ENCODE data around the gene ANOS1. TPM values are rescaled to one million over a fixed set of nuclear protein-coding genes. Genes with fewer than 3 reads are reported as not detected.

The ANOS1 gene
- total RNA-seq, 1 experiment from 2014 or later, result 0.91 TPM

- TF ChIP-seq, protein P1, sequence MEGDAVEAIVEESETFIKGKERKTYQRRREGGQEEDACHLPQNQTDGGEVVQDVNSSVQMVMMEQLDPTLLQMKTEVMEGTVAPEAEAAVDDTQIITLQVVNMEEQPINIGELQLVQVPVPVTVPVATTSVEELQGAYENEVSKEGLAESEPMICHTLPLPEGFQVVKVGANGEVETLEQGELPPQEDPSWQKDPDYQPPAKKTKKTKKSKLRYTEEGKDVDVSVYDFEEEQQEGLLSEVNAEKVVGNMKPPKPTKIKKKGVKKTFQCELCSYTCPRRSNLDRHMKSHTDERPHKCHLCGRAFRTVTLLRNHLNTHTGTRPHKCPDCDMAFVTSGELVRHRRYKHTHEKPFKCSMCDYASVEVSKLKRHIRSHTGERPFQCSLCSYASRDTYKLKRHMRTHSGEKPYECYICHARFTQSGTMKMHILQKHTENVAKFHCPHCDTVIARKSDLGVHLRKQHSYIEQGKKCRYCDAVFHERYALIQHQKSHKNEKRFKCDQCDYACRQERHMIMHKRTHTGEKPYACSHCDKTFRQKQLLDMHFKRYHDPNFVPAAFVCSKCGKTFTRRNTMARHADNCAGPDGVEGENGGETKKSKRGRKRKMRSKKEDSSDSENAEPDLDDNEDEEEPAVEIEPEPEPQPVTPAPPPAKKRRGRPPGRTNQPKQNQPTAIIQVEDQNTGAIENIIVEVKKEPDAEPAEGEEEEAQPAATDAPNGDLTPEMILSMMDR (IDR thresholded peaks at IDR 0.05; ENCODE audit: insufficient read depth in 1 of 2, low read depth in 1 of 2, low read length in 1 of 2, severe bottlenecking in 1 of 2, unreplicated experiment in 1 of 2), result no peak
- Mint-ChIP-seq H3K27ac (ENCODE audit: unreplicated experiment) (no peak overlapping the region), H3K4me1 (ENCODE audit: low read depth, unreplicated experiment) (no peaks in the 10 kb centered on the region), H3K4me3 (ENCODE audit: unreplicated experiment) (no peak overlapping the region), H3K27me3 (ENCODE audit: insufficient read depth, unreplicated experiment) (peaks cover 5% of the 10 kb centered on the region), H3K9me3 (ENCODE audit: unreplicated experiment) (no peaks in the 10 kb centered on the region), H3K36me3 (ENCODE audit: insufficient read depth, unreplicated experiment) (no peaks in the 10 kb centered on the region)
- no peak overlapping the region for H3K4me3 ChIP-seq (ENCODE audit: low read depth, low read length)
- BruUV-seq (replicated peaks), result no TSS peak
- ChIA-PET POLR2A (no interaction called here), CTCF (no interaction called here)
- no peaks in the 10 kb centered on the region for H3K27me3 ChIP-seq (replicated peaks; ENCODE audit: control insufficient read depth, insufficient read depth, low read length)
- no peaks in the 10 kb centered on the region for H3K4me1 ChIP-seq
- DNase-seq, result no peak
- intact Hi-C loops (cut with micrococcal nuclease; ENCODE audit: unreplicated experiment), result no loop called here
- H3K36me3 ChIP-seq (ENCODE audit: control insufficient read depth, insufficient read depth, low read length), result no peaks in the 10 kb centered on the region
- no peaks in the 10 kb centered on the region for H3K9me3 ChIP-seq
Observed at GRCh38 chrX:8720136-8720535, 11.8 kb downstream of the ANOS1 start.

DNA sequence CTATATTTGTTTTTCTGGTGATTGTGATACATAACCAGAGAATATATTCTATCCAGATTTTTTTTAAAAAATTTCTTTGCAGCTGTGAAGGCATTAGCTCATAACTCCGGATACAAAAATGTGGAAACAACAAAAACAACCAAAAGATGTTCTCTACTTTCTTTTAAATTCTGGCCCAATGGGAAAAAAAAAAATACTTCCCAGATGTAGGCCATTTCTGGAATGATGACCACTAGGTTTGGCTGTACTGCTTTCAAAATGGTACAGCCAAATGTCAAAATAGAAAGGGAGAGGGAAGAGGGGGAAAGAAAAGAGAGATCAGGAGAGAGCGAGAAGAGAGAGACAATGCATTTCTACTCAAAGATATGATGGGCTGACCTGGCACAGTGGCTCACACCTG is 14.6 kb downstream of the ANOS1 start:
- Histone ChIP-seq H3K36me3 (ENCODE audit: control insufficient read depth, insufficient read depth, low read length) (no peaks in the 10 kb centered on the region), H3K4me3 (ENCODE audit: low read depth, low read length) (no peak overlapping the region), H3K27me3 (replicated peaks; ENCODE audit: control insufficient read depth, insufficient read depth, low read length) (no peaks in the 10 kb centered on the region), H3K9me3 (no peaks in the 10 kb centered on the region), H3K4me1 (no peaks in the 10 kb centered on the region)
- intact Hi-C loops (cut with micrococcal nuclease; ENCODE audit: unreplicated experiment), result no loop called here
- no TSS peak for BruUV-seq (replicated peaks)
- Mint-ChIP-seq H3K36me3 (ENCODE audit: insufficient read depth, unreplicated experiment) (no peaks in the 10 kb centered on the region), H3K27ac (ENCODE audit: unreplicated experiment) (no peak overlapping the region), H3K9me3 (ENCODE audit: unreplicated experiment) (no peaks in the 10 kb centered on the region), H3K4me1 (ENCODE audit: low read depth, unreplicated experiment) (no peaks in the 10 kb centered on the region), H3K4me3 (ENCODE audit: unreplicated experiment) (no peak overlapping the region), H3K27me3 (ENCODE audit: insufficient read depth, unreplicated experiment) (peaks cover 7% of the 10 kb centered on the region)
- DNase-seq, result no peak
- TF ChIP-seq, protein P1 (IDR thresholded peaks at IDR 0.05; ENCODE audit: insufficient read depth in 1 of 2, low read depth in 1 of 2, low read length in 1 of 2, severe bottlenecking in 1 of 2, unreplicated experiment in 1 of 2), result no peak
- CTCF ChIA-PET, result no interaction called here
- POLR2A ChIA-PET, result no interaction called here

- Mint-ChIP-seq H3K4me3 (ENCODE audit: unreplicated experiment) (no peak overlapping the region), H3K36me3 (ENCODE audit: insufficient read depth, unreplicated experiment) (no peaks in the 10 kb centered on the region), H3K27ac (ENCODE audit: unreplicated experiment) (no peak overlapping the region), H3K27me3 (ENCODE audit: insufficient read depth, unreplicated experiment) (peaks cover 7% of the 10 kb centered on the region), H3K9me3 (ENCODE audit: unreplicated experiment) (no peaks in the 10 kb centered on the region), H3K4me1 (ENCODE audit: low read depth, unreplicated experiment) (no peaks in the 10 kb centered on the region)
- Histone ChIP-seq H3K9me3 (no peaks in the 10 kb centered on the region), H3K36me3 (ENCODE audit: control insufficient read depth, insufficient read depth, low read length) (no peaks in the 10 kb centered on the region), H3K4me1 (no peaks in the 10 kb centered on the region), H3K4me3 (ENCODE audit: low read depth, low read length) (no peak overlapping the region), H3K27me3 (replicated peaks; ENCODE audit: control insufficient read depth, insufficient read depth, low read length) (no peaks in the 10 kb centered on the region)
- ChIA-PET POLR2A (no interaction called here), CTCF (no interaction called here)
- intact Hi-C loops (cut with micrococcal nuclease; ENCODE audit: unreplicated experiment), result no loop called here
- TF ChIP-seq, protein P1 (IDR thresholded peaks at IDR 0.05; ENCODE audit: insufficient read depth in 1 of 2, low read depth in 1 of 2, low read length in 1 of 2, severe bottlenecking in 1 of 2, unreplicated experiment in 1 of 2), result no peak
- BruUV-seq (replicated peaks), result no TSS peak
- no peak for DNase-seq
Observed at GRCh38 chrX:8714164-8714563, 17.8 kb downstream of the ANOS1 start.
